Measurements from ENCODE around the gene MRPL40.

GRCh38 chr22:19447330-19448075 is 15.2 kb downstream of the MRPL40 start, which contains the start of gene C22orf39:
- no peak for TF ChIP-seq EZH2 (IDR thresholded peaks at IDR 0.05; ENCODE audit: borderline replicate concordance, low read depth, low read length, severe bottlenecking)
- no peak for TF ChIP-seq MAX (IDR thresholded peaks at IDR 0.05; ENCODE audit: insufficient read depth, insufficient read length)
- no peak for TF ChIP-seq CTCF (IDR thresholded peaks at IDR 0.05; ENCODE audit: extremely low read depth in 1 of 2, insufficient read depth in 1 of 2, low read depth in 1 of 2, low read length in 2 of 2)
- no peak for TF ChIP-seq MYC (IDR thresholded peaks at IDR 0.05; ENCODE audit: low read depth, low read length)

Data from endothelial cell of umbilical vein (primary cell).